ENCODE data around the gene VRTN. TPM values are rescaled to one million over a fixed set of nuclear protein-coding genes. Genes with fewer than 3 reads are reported as not detected.

Gene VRTN
- total and polyA plus RNA-seq, 9 of the 15 experiments (the other 6 are each of a cell fraction or from before 2014, with no cell fraction given) = 0.05 to 0.09 (median 0.06) TPM; not detected in 6

GRCh38 chr14:74314576-74314975 is 33.7 kb upstream of the VRTN start:
- TF ChIP-seq NELFE (IDR thresholded peaks at IDR 0.05; ENCODE audit: insufficient read depth, insufficient read length) = no peak
- no peak for TF ChIP-seq POLR2AphosphoS5 (IDR thresholded peaks at IDR 0.05; ENCODE audit: control insufficient read depth, insufficient read depth, low read depth, low read length)
- TF ChIP-seq TSHZ1 (CRISPR knock-in tag; IDR thresholded peaks at IDR 0.05) = no peak
- TF ChIP-seq ZC3H11A (IDR thresholded peaks at IDR 0.05; ENCODE audit: low read depth, low read length) = no peak
- TF ChIP-seq BACH1 (tag; IDR thresholded peaks at IDR 0.05) = no peak
- no peak for TF ChIP-seq ZNF274 (IDR thresholded peaks at IDR 0.05; ENCODE audit: borderline replicate concordance, low read depth, low read length)
- TF ChIP-seq RBM17 (IDR thresholded peaks at IDR 0.05; ENCODE audit: borderline replicate concordance, low read depth, low read length) = no peak
- TF ChIP-seq ZSCAN32 (CRISPR knock-in tag; IDR thresholded peaks at IDR 0.05) = no peak
- no peak for TF ChIP-seq MED1 (CRISPR knock-in tag; IDR thresholded peaks at IDR 0.05; ENCODE audit: borderline replicate concordance)
- TF ChIP-seq PURB (CRISPR knock-in tag; IDR thresholded peaks at IDR 0.05; ENCODE audit: low read depth) = no peak
- no peak for TF ChIP-seq NONO (IDR thresholded peaks at IDR 0.05; ENCODE audit: low read depth in 2 of 2, low read length in 1 of 2)
- no peaks in the 10 kb centered on the region for H3K9me3 ChIP-seq (replicated peaks; ENCODE audit: control insufficient read depth, insufficient read depth, low read depth, low read length)
- BruUV-seq (replicated peaks) = no TSS peak

More at GRCh38 chr14:74314576-74314975, 33.7 kb upstream of the VRTN start:
- Histone ChIP-seq H3K79me2 (ENCODE audit: control insufficient read depth, insufficient read depth, low read length) (no peaks in the 10 kb centered on the region), H3K36me3 (ENCODE audit: control insufficient read depth, insufficient read depth, low read length) (no peaks in the 10 kb centered on the region), H3K4me2 (ENCODE audit: insufficient read depth, low read length) (no peak overlapping the region), H3K9me1 (ENCODE audit: control insufficient read depth, insufficient read depth, low read length) (no peaks in the 10 kb centered on the region), H3K4me3 (no peak overlapping the region), H3K27ac (ENCODE audit: extremely low read depth, low read depth, low read length) (no peak overlapping the region), H2AFZ (ENCODE audit: low read depth, low read length) (no peak overlapping the region), H3K27me3 (ENCODE audit: control insufficient read depth in 2 of 2, insufficient read depth in 2 of 2, low read length in 2 of 2) (peaks cover 3 to 12% of the 10 kb centered on the region in 2 experiments; a peak in 3 of 5 replicates), H3K9ac (ENCODE audit: insufficient read depth in 1 of 2, low read depth in 2 of 2, low read length in 2 of 2) (no peak overlapping the region), H4K20me1 (replicated peaks; ENCODE audit: control insufficient read depth, insufficient read depth, low read length) (no peaks in the 10 kb centered on the region), H3K4me1 (replicated peaks in 1 of 2; ENCODE audit: control insufficient read depth in 2 of 2, insufficient read depth in 2 of 2, low read length in 2 of 2) (no peaks in the 10 kb centered on the region)
- POLR2A ChIA-PET = no interaction called here
- intact Hi-C loops (cut with micrococcal nuclease) (no loop called here), in situ Hi-C loops (cut with MboI) (no loop called here)
- no peak for FAIRE-seq
- no peak for DNase-seq (ENCODE audit: extremely low read depth in 1 of 4, low spot score in 3 of 4)
- no peak for ATAC-seq
- CTCF ChIA-PET (ENCODE audit: low intra/inter-chr PET ratio) = no interaction called here
- 6% methylated on average over 3 of the region's 4 CpGs for WGBS (ENCODE audit: insufficient coverage, low coverage, missing lambda C conversion rate)
